ENCODE measurements around the gene SIRT7.

GRCh38 chr17:81913394-81914102 lies 4.4 kb downstream of the SIRT7 start:
- no peak for TF ChIP-seq CTCF (conservative IDR thresholded peaks at IDR 0.05 in 1 of 2, IDR thresholded peaks at IDR 0.05 in 1 of 2; ENCODE audit: low read depth in 1 of 2, low read length in 2 of 2)
- no peak for TF ChIP-seq EZH2 (IDR thresholded peaks at IDR 0.05; ENCODE audit: low read length, missing control alignments)

All from fibroblast of lung (primary cell).